ENCODE measurements around the gene EOLA1.
A peak's percentile ranks its signal among the peaks of the same experiment; 100 is the strongest.
"Not testable (repeated sequence)": the region's sequence is repeated elsewhere in the genome, so short reads cannot be mapped to it uniquely, and the experiment has no call there.

EOLA1 gene

GRCh38 chrX:149515954-149516602 is 24.7 kb upstream of the EOLA1 start:
- no peak overlapping the region for H3K4me3 ChIP-seq (ENCODE audit: low read length)
- no peak for DNase-seq (ENCODE audit: low read depth)
- TF ChIP-seq CTCF (conservative IDR thresholded peaks at IDR 0.05; ENCODE audit: low read length) = no peak

- no peak for TF ChIP-seq CTCF (conservative IDR thresholded peaks at IDR 0.05; ENCODE audit: low read length)
- no peak overlapping the region for H3K4me3 ChIP-seq (ENCODE audit: low read length)
- no peak for DNase-seq (ENCODE audit: low read depth)
These were observed 24.2 kb upstream of the EOLA1 start for GRCh38 chrX:149516604-149517003.

- DNase-seq (ENCODE audit: low read depth) = no peak
- no peak overlapping the region for H3K4me3 ChIP-seq (ENCODE audit: low read length)
- no peak for TF ChIP-seq CTCF (conservative IDR thresholded peaks at IDR 0.05; ENCODE audit: low read length)
These were observed 23.5 kb upstream of the EOLA1 start for GRCh38 chrX:149517308-149517707.

GRCh38 chrX:149518236-149518635 is 22.6 kb upstream of the EOLA1 start:
- no peak for TF ChIP-seq CTCF (conservative IDR thresholded peaks at IDR 0.05; ENCODE audit: low read length)
- DNase-seq (ENCODE audit: low read depth) = no peak
- H3K4me3 ChIP-seq (ENCODE audit: low read length) = no peak overlapping the region

- H3K4me3 ChIP-seq (ENCODE audit: low read length) = not testable (repeated sequence)
- peak; percentile 36 for DNase-seq (ENCODE audit: low read depth)
These were observed 20.1 kb upstream of the EOLA1 start for GRCh38 chrX:149520636-149521277.

- DNase-seq (ENCODE audit: low read depth) = no peak
- no peak for TF ChIP-seq CTCF (conservative IDR thresholded peaks at IDR 0.05; ENCODE audit: low read length)
- H3K4me3 ChIP-seq (ENCODE audit: low read length) = no peak overlapping the region
These were observed 19.4 kb upstream of the EOLA1 start for GRCh38 chrX:149521438-149521837.

GRCh38 chrX:149522916-149523315 is 17.9 kb upstream of the EOLA1 start:
- no peak overlapping the region for H3K4me3 ChIP-seq (ENCODE audit: low read length)
- DNase-seq (ENCODE audit: low read depth) = no peak
- TF ChIP-seq CTCF (conservative IDR thresholded peaks at IDR 0.05; ENCODE audit: low read length) = no peak

- DNase-seq (ENCODE audit: low read depth) = peak; percentile 68
- H3K4me3 ChIP-seq (ENCODE audit: low read length) = not testable (repeated sequence)
These were observed 15.4 kb upstream of the EOLA1 start for GRCh38 chrX:149525389-149525788.

- not testable (repeated sequence) for DNase-seq (ENCODE audit: low read depth); H3K4me3 ChIP-seq (ENCODE audit: low read length)
These were observed 14.9 kb upstream of the EOLA1 start for GRCh38 chrX:149525903-149526302.

- DNase-seq (ENCODE audit: low read depth); H3K4me3 ChIP-seq (ENCODE audit: low read length): not testable (repeated sequence)
These were observed 14.3 kb upstream of the EOLA1 start for GRCh38 chrX:149526318-149527033.

Measured in AG10803 (cell line).